H1 (cell line): ENCODE data around the gene SHCBP1. TPM values are rescaled to one million over a fixed set of nuclear protein-coding genes. Genes with fewer than 3 reads are reported as not detected.
A peak's percentile ranks its signal among the peaks of the same experiment; 100 is the strongest.

Experiments
- CTCF ChIA-PET: fragments of 300-600 bp; sonication (Branson Sonifier 250); formaldehyde crosslinking; loops from one replicate; lab custom pipeline; 2021; ENCODE audit not compliant: partially characterized antibody; lab: Charles Lee
- POLR2A ChIA-PET: fragments of 300-600 bp; sonication (Branson Sonifier 250); formaldehyde crosslinking; loops from one replicate; lab custom pipeline; 2021; ENCODE audit warnings: inconsistent platforms; ENCODE audit not compliant: partially characterized antibody; lab: Charles Lee
- DNase-seq, 2 experiments: peaks; one replicate each; pipeline versions ENCODE4 v3.0.0 to v3.0.0-alpha.2; 2010 to 2022; ENCODE audit warnings: low spot score in 2 of 2, low read depth in 1 of 2, mixed read lengths in 1 of 2
- FAIRE-seq: peaks from 2 replicates; lab custom pipeline; 2011; peaks lifted over from hg19 to GRCh38; lab: Jason Lieb, UNC
- H2AFZ ChIP-seq: 2 replicates; pipeline ENCODE4 v1.8.1; 2012; ENCODE audit warnings: low read length, inconsistent platforms
- H2AK5ac ChIP-seq: 2 replicates; pipeline ENCODE4 v1.6.1; 2013; ENCODE audit warnings: low read depth, low read length
- H2BK120ac ChIP-seq: replicated peaks from 2 replicates; pipeline ENCODE3; 2013; ENCODE audit warnings: low read depth, low read length, inconsistent platforms
- H2BK12ac ChIP-seq: 2 replicates; pipeline ENCODE4 v1.6.1; 2013; ENCODE audit warnings: low read depth, low read length
- H2BK15ac ChIP-seq: 2 replicates; pipeline ENCODE4 v1.6.1; 2013; ENCODE audit warnings: low read length
- H2BK20ac ChIP-seq: 2 replicates; pipeline ENCODE4 v1.6.1; 2013; ENCODE audit warnings: low read length
- H2BK5ac ChIP-seq: 2 replicates; pipeline ENCODE4 v1.6.1; 2013; ENCODE audit warnings: low read depth, low read length
- H3K14ac ChIP-seq: 2 replicates; pipeline ENCODE4 v1.6.1; 2013; ENCODE audit warnings: inconsistent platforms; ENCODE audit not compliant: insufficient read length
- H3K18ac ChIP-seq: 2 replicates; pipeline ENCODE4 v1.6.1; 2013; ENCODE audit warnings: low read length; ENCODE audit errors: extremely low read depth
- H3K23ac ChIP-seq: 2 replicates; pipeline ENCODE4 v1.6.1; 2013; ENCODE audit warnings: inconsistent platforms; ENCODE audit not compliant: insufficient read length
- H3K23me2 ChIP-seq: 2 replicates; pipeline ENCODE4 v1.6.1; 2013; ENCODE audit warnings: low read depth, low read length
- H3K27ac ChIP-seq: 2 replicates; pipeline ENCODE4 v1.6.1; 2011; ENCODE audit warnings: low read depth, low read length, inconsistent platforms
- H3K27me3 ChIP-seq, 4 experiments: replicated peaks in 1 of 4; 1 replicate in 1 of 4; 2 replicates in 3 of 4; pipeline versions ENCODE4 v1.6.1 to v1.8.1; 2011 to 2013; ENCODE audit warnings: low read length in 3 of 4, mild to moderate bottlenecking in 3 of 4, inconsistent platforms in 2 of 4, mixed read lengths in 2 of 4, moderate library complexity in 1 of 4; ENCODE audit not compliant: control insufficient read depth in 3 of 4, insufficient read depth in 3 of 4; ENCODE audit errors: extremely low read depth in 1 of 4
- H3K36me3 ChIP-seq, 4 experiments: 2 replicates each; pipeline versions ENCODE4 v1.6.1 to v1.8.1; 2011 to 2013; ENCODE audit warnings: mild to moderate bottlenecking in 4 of 4, low read length in 3 of 4, moderate library complexity in 2 of 4, control low read depth in 1 of 4, inconsistent platforms in 1 of 4; ENCODE audit not compliant: insufficient read depth in 4 of 4, control insufficient read depth in 2 of 4
- H3K4ac ChIP-seq: replicated peaks from 2 replicates; pipeline ENCODE3; 2013; ENCODE audit warnings: low read length, low read depth, mixed read lengths, inconsistent platforms; ENCODE audit not compliant: insufficient read length
- H3K4me1 ChIP-seq, 4 experiments: replicated peaks in 1 of 4; 1 replicate in 1 of 4; 2 replicates in 3 of 4; pipeline versions ENCODE4 v1.6.1 to v1.8.1; 2011 to 2013; ENCODE audit warnings: low read length in 3 of 4, inconsistent platforms in 2 of 4, mixed read lengths in 1 of 4; ENCODE audit not compliant: insufficient read depth in 4 of 4, control insufficient read depth in 3 of 4
- H3K4me2 ChIP-seq, 2 experiments: 2 replicates each; pipeline versions ENCODE4 v1.6.1 to v1.8.1; 2011 to 2013; ENCODE audit warnings: low read depth in 2 of 2, low read length in 2 of 2, control low read depth in 1 of 2, inconsistent platforms in 1 of 2, mild to moderate bottlenecking in 1 of 2; ENCODE audit not compliant: insufficient read depth in 1 of 2
- H3K4me3 ChIP-seq, 4 experiments: fragments of 200-600, 300-600 bp in 1 of 4; sonication (generic), shearing (Covaris generic), sonication (Bioruptor Twin) in 1 of 4; 2 replicates each; pipeline versions ENCODE4 v1.5.1 to v1.8.1; 2011 to 2016; ENCODE audit warnings: low read length in 4 of 4, low read depth in 3 of 4, control low read depth in 2 of 4, inconsistent platforms in 2 of 4, mild to moderate bottlenecking in 2 of 4, mixed read lengths in 1 of 4, moderate library complexity in 1 of 4; ENCODE audit not compliant: insufficient read depth in 2 of 4; ENCODE audit errors: extremely low read depth in 1 of 4
- H3K56ac ChIP-seq: replicated peaks from 2 replicates; pipeline ENCODE3; 2013; ENCODE audit warnings: low read depth, mild to moderate bottlenecking, mixed read lengths, low read length, inconsistent platforms; ENCODE audit not compliant: insufficient read length
- H3K79me1 ChIP-seq: 2 replicates; pipeline ENCODE4 v1.6.1; 2013; ENCODE audit warnings: low read depth, low read length, control low read depth
- H3K79me2 ChIP-seq, 2 experiments: 2 replicates each; pipeline versions ENCODE4 v1.6.1 to v1.8.1; 2012 to 2013; ENCODE audit warnings: low read length in 2 of 2, mild to moderate bottlenecking in 2 of 2, inconsistent platforms in 1 of 2; ENCODE audit not compliant: insufficient read depth in 2 of 2, control insufficient read depth in 1 of 2
- H3K9ac ChIP-seq, 4 experiments: replicated peaks in 1 of 4; 1 replicate in 1 of 4; 2 replicates in 3 of 4; pipeline versions ENCODE4 v1.6.1 to v1.8.1; 2011 to 2013; ENCODE audit warnings: low read depth in 3 of 4, low read length in 3 of 4, control low read depth in 2 of 4, mild to moderate bottlenecking in 2 of 4, moderate library complexity in 2 of 4, inconsistent platforms in 1 of 4; ENCODE audit errors: extremely low read depth in 1 of 4
- H3K9me3 ChIP-seq, 2 experiments: 2 replicates each; pipeline versions ENCODE4 v1.6.1 to v1.8.1; 2012 to 2013; ENCODE audit warnings: mild to moderate bottlenecking in 2 of 2, moderate library complexity in 2 of 2, control low read depth in 1 of 2, inconsistent platforms in 1 of 2, low read depth in 1 of 2, low read length in 1 of 2, mixed read lengths in 1 of 2; ENCODE audit not compliant: insufficient read depth in 2 of 2
- H4K20me1 ChIP-seq, 2 experiments: replicated peaks in 1 of 2; 2 replicates each; pipeline versions ENCODE3 to v1.8.1; 2011 to 2013; ENCODE audit warnings: inconsistent platforms in 2 of 2, low read length in 2 of 2, mild to moderate bottlenecking in 1 of 2; ENCODE audit not compliant: insufficient read depth in 2 of 2, control insufficient read depth in 1 of 2
- H4K5ac ChIP-seq: 2 replicates; pipeline ENCODE4 v1.6.1; 2013; ENCODE audit warnings: low read length, low read depth, mixed read lengths, inconsistent platforms; ENCODE audit not compliant: insufficient read length
- H4K8ac ChIP-seq: 2 replicates; pipeline ENCODE4 v1.8.0; 2013; ENCODE audit warnings: mild to moderate bottlenecking, moderate library complexity, low read length, inconsistent platforms; ENCODE audit not compliant: insufficient read depth; ENCODE audit errors: extremely low read depth
- H4K91ac ChIP-seq: replicated peaks from 2 replicates; pipeline ENCODE3; 2013; ENCODE audit warnings: low read length, mixed read lengths, inconsistent platforms; ENCODE audit not compliant: insufficient read length
- CBX8 ChIP-seq: fragments of 300-800, 300-1000 bp; sonication (generic); IDR thresholded peaks from 2 replicates; pipeline ENCODE4 v1.7.1; 2016; ENCODE audit warnings: low read depth, low read length, borderline replicate concordance
- CEBPB ChIP-seq: IDR thresholded peaks from 2 replicates; pipeline ENCODE4 v1.6.1; 2012; ENCODE audit warnings: low read depth, low read length
- CHD1 ChIP-seq: IDR thresholded peaks from 2 replicates; pipeline ENCODE4 v1.6.1; 2012; ENCODE audit warnings: low read depth, low read length, improper control_type of control experiment
- CTBP2 ChIP-seq: IDR thresholded peaks from 2 replicates; pipeline ENCODE4 v1.7.0; 2011; ENCODE audit warnings: borderline replicate concordance, mild to moderate bottlenecking, moderate library complexity, mixed read lengths, low read length; ENCODE audit not compliant: insufficient read depth, insufficient read length
- EP300 ChIP-seq, 2 experiments: IDR thresholded peaks; 1 replicate in 1 of 2; 2 replicates in 1 of 2; pipeline ENCODE4 v1.6.1; 2011 to 2012; ENCODE audit warnings: low read depth in 2 of 2, low read length in 2 of 2, mild to moderate bottlenecking in 2 of 2, borderline replicate concordance in 1 of 2, inconsistent platforms in 1 of 2, moderate library complexity in 1 of 2
- POU5F1 ChIP-seq: IDR thresholded peaks from 2 replicates; pipeline ENCODE4 v1.6.1; 2011; ENCODE audit warnings: low read depth, mild to moderate bottlenecking, low read length, moderate library complexity
- SAP30 ChIP-seq: fragments of 300-600 bp; sonication (generic); IDR thresholded peaks from 2 replicates; pipeline ENCODE4 v1.7.1; 2012; ENCODE audit warnings: low read length, moderate library complexity, mild to moderate bottlenecking, inconsistent platforms; ENCODE audit not compliant: insufficient read depth, insufficient replicate concordance
- SIN3A ChIP-seq, 2 experiments: IDR thresholded peaks in 1 of 2; conservative IDR thresholded peaks in 1 of 2; 2 replicates each; pipeline ENCODE4 v1.6.1; 2011 to 2012; ENCODE audit warnings: low read length in 2 of 2, improper control_type of control experiment in 1 of 2, low read depth in 1 of 2, mild to moderate bottlenecking in 1 of 2
- SUZ12 ChIP-seq: fragments of 200-600 bp; sonication (generic); IDR thresholded peaks from 2 replicates; pipeline ENCODE4 v1.6.1; 2012; ENCODE audit warnings: mild to moderate bottlenecking, inconsistent platforms, low read length, moderate library complexity, mixed read lengths
- TAF7 ChIP-seq: optimal IDR thresholded peaks from 2 replicates; pipeline ENCODE3; 2011; ENCODE audit warnings: low read depth, mild to moderate bottlenecking, inconsistent platforms, low read length, moderate library complexity, borderline replicate concordance
- WGBS, 2 experiments: shearing (Covaris generic) in 1 of 2; methylation state at CpG; one replicate each; pipeline versions ENCODE4 v1.1.6 to v1.1.7; 2013 to 2015; ENCODE audit warnings: low lambda C conversion rate in 2 of 2, mixed read lengths in 2 of 2, inconsistent platforms in 1 of 2, low coverage in 1 of 2, missing lambda C conversion rate in 1 of 2; ENCODE audit not compliant: insufficient replicate concordance in 2 of 2, insufficient coverage in 1 of 2, insufficient read length in 1 of 2; ENCODE audit errors: extremely low coverage in 1 of 2, missing lambda C conversion rate in 1 of 2; 5-methylcytosine and 5-hydroxymethylcytosine counted together
- polyA plus RNA-seq, 7 experiments: library from polyadenylated mRNA; depleted of rRNA in 3 of 7; stranded (reverse) in 5 of 7; unstranded in 2 of 7; fragments of >200 nt in 5 of 7; fragments of 200-250 nt in 2 of 7; gene quantifications; 1 replicate in 5 of 7; 2 replicates in 1 of 7; 4 replicates in 1 of 7; pipeline versions ENCODE4 v1.2.1 to v1.2.3, GENCODE V29; 2011 to 2013; ENCODE audit warnings: missing spikeins in 2 of 7, mixed read lengths in 2 of 7
- total RNA-seq: library from RNA; stranded (reverse); fragmentation: NEBNext Ultra II Directional; extraction: Animal tissue kit (Norgen Biotek cat#: 25700); gene quantifications from 2 replicates; pipeline ENCODE4 v1.2.1, GENCODE V29; 2021
- TF ChIP-seq, protein P1 (sequence below): IDR thresholded peaks from 2 replicates; pipeline ENCODE4 v1.6.1; 2012; ENCODE audit warnings: low read length, inconsistent platforms

The SHCBP1 gene
- total and polyA plus RNA-seq, 2 of the 8 experiments (the other 6 are each of a cell fraction or from before 2014, with no cell fraction given), result 5.7 to 14.8 TPM

DNA sequence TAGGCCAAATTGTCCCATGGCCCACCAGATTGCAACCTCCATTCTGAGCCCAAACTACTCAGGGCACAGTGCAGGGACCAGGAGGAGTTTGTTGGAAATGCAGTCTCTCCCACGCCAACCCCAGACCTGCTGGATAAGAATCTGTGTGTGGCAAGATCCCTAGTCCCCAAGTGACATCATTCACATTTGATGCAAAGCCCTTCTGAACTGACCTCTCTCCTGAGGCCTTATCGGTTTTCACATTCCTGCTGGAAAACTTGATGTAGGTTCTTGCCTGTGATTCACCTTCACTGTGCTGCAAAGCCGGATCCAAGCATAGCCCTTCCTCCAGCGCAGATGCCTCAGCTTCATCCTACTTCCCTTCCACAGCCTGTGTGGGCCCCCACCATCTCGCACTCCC, 6.6 kb upstream of the SHCBP1 start:
- H3K18ac ChIP-seq, result no peak overlapping the region
- no peak overlapping the region for H3K23ac ChIP-seq
- peaks cover 0 to 4% (median 2%) of the 10 kb centered on the region in 4 experiments; a peak in 3 of 7 replicates for H3K4me1 ChIP-seq
- no peak overlapping the region; the same call in 1 of the 2 replicates for H4K8ac ChIP-seq
- FAIRE-seq (no peak), DNase-seq (no peak)
- no peak overlapping the region for H2BK120ac ChIP-seq
- no peaks in the 10 kb centered on the region for H3K36me3 ChIP-seq
- H4K91ac ChIP-seq, result no peak overlapping the region
- POLR2A ChIA-PET, result no interaction called here
- 86% methylated on average over 5 of the region's 5 CpGs; no CpG with 5 or more reads in 1 of the 2 experiments for WGBS, 2 experiments
- H4K5ac ChIP-seq, result no peak overlapping the region
- H3K79me1 ChIP-seq, result no peaks in the 10 kb centered on the region; the same call in 1 of the 2 replicates
- H2BK15ac ChIP-seq, result no peak overlapping the region
- H3K9me3 ChIP-seq, result no peaks in the 10 kb centered on the region
- CTCF ChIA-PET, result no interaction called here
- H3K9ac ChIP-seq, result no peak overlapping the region
- no peak overlapping the region for H3K14ac ChIP-seq
- no peak overlapping the region for H3K4ac ChIP-seq
- no peak overlapping the region for H2AK5ac ChIP-seq
- 0 out of 2 replicates have a peak, but pooled peaks cover 1% of the 10 kb centered on the region for H3K23me2 ChIP-seq
- H2AFZ ChIP-seq, result peak overlapping the region; percentile 40; the same call in 1 of the 2 replicates
- no peaks in the 10 kb centered on the region for H3K79me2 ChIP-seq
- H4K20me1 ChIP-seq, result no peaks in the 10 kb centered on the region
- no peak overlapping the region for H3K4me2 ChIP-seq
- no peak overlapping the region for H2BK12ac ChIP-seq
- no peak overlapping the region for H3K56ac ChIP-seq
- no peak overlapping the region for H2BK5ac ChIP-seq
- H3K4me3 ChIP-seq, result no peak overlapping the region
- H2BK20ac ChIP-seq, result no peak overlapping the region; the same call in 1 of the 2 replicates
- H3K27me3 ChIP-seq, result no peaks in the 10 kb centered on the region; a peak in 1 of 7 replicates
- H3K27ac ChIP-seq, result no peak overlapping the region
- TF ChIP-seq CBX8, result no peak
- no peak for TF ChIP-seq SAP30
- no peak for TF ChIP-seq SUZ12
- no peak for TF ChIP-seq EP300 (IDR thresholded peaks at IDR 0.05; ENCODE audit: borderline replicate concordance in 1 of 2, low read depth in 2 of 2, low read length in 2 of 2)
- no peak for TF ChIP-seq CEBPB
- TF ChIP-seq, protein P1, sequence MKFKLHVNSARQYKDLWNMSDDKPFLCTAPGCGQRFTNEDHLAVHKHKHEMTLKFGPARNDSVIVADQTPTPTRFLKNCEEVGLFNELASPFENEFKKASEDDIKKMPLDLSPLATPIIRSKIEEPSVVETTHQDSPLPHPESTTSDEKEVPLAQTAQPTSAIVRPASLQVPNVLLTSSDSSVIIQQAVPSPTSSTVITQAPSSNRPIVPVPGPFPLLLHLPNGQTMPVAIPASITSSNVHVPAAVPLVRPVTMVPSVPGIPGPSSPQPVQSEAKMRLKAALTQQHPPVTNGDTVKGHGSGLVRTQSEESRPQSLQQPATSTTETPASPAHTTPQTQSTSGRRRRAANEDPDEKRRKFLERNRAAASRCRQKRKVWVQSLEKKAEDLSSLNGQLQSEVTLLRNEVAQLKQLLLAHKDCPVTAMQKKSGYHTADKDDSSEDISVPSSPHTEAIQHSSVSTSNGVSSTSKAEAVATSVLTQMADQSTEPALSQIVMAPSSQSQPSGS, result no peak
- TF ChIP-seq CHD1, result no peak
- TF ChIP-seq CTBP2, result no peak
- no peak for TF ChIP-seq POU5F1
- no peak for TF ChIP-seq TAF7
- no peak for TF ChIP-seq SIN3A (conservative IDR thresholded peaks at IDR 0.05 in 1 of 2, IDR thresholded peaks at IDR 0.05 in 1 of 2; ENCODE audit: low read depth in 1 of 2, low read length in 2 of 2)
